ENCODE results near the gene MCU.

GRCh38 chr10:72930276-72930675 is 238.3 kb downstream of the MCU start:
- TF ChIP-seq CTCF (IDR thresholded peaks at IDR 0.05) (no peak), TP53 (CRISPR knock-in tag; IDR thresholded peaks at IDR 0.05) (no peak)
